Measurements from ENCODE around the gene DERL2.

DNA sequence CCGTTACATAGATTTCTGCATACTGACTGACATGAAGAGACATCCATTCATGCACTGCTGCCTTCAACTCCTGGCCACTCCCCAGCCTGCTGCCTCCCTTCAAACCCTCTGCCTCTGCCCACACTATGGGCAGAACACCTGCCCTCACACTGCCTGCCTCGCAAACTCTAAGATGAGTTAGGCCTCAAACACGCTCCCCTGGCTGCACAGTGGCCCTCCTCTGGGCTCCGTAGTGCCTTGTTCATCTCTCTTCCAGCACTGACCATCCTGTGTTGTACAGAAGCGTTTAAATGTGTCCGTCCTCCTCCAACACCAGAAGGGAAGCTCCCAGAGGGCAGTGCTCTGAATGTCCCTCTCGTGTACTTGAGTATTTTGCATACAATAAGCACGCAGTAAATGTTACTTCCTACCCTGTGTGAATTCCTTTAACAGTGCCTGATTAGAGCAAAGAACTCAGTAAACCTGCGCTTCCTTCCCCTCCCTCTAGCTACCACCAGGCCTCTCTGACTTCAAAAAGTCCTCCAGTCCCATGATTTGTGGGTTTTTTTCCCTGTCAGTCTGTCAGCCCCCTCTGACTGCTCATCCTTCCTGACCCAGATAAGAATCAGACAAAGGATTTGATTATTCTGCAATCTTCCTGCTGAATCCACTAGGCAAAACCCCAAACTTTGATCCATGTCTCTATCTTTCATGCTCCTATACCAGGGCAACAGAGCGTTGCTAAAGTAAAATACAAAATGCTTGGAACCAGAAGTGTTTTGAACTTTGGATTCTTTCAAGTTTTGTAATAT, 21.1 kb downstream of the DERL2 start:
- TF ChIP-seq FOXA1 (IDR thresholded peaks at IDR 0.05): no peak
- no peak for TF ChIP-seq BHLHE40 (IDR thresholded peaks at IDR 0.05; ENCODE audit: borderline replicate concordance)
- no peak for TF ChIP-seq HDGF (IDR thresholded peaks at IDR 0.05; ENCODE audit: borderline replicate concordance)
- TF ChIP-seq SP1 (IDR thresholded peaks at IDR 0.05): no peak
- no peak for TF ChIP-seq TARDBP (IDR thresholded peaks at IDR 0.05)
- TF ChIP-seq FOXM1 (IDR thresholded peaks at IDR 0.05; ENCODE audit: borderline replicate concordance): no peak
- TF ChIP-seq ELF4 (IDR thresholded peaks at IDR 0.05): no peak
- no peak for TF ChIP-seq NFRKB (IDR thresholded peaks at IDR 0.05)
- TF ChIP-seq ARNT (IDR thresholded peaks at IDR 0.05): no peak
- TF ChIP-seq, protein P1, sequence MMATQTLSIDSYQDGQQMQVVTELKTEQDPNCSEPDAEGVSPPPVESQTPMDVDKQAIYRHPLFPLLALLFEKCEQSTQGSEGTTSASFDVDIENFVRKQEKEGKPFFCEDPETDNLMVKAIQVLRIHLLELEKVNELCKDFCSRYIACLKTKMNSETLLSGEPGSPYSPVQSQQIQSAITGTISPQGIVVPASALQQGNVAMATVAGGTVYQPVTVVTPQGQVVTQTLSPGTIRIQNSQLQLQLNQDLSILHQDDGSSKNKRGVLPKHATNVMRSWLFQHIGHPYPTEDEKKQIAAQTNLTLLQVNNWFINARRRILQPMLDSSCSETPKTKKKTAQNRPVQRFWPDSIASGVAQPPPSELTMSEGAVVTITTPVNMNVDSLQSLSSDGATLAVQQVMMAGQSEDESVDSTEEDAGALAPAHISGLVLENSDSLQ (IDR thresholded peaks at IDR 0.05): no peak
